K562 (cell line): ENCODE data around the gene RAVER2.

Experiments
- EZH2 ChIP-seq: IDR thresholded peaks from 2 replicates; pipeline ENCODE4 v1.6.1; 2012; ENCODE audit warnings: low read depth, mild to moderate bottlenecking, inconsistent platforms, low read length, borderline replicate concordance
- ZNF274 ChIP-seq: IDR thresholded peaks from 2 replicates; pipeline ENCODE4 v1.6.1; 2011; ENCODE audit warnings: low read depth, mild to moderate bottlenecking, low read length, moderate library complexity, borderline replicate concordance

- TF ChIP-seq ZNF274 (no peak), EZH2 (no peak)
Observed at GRCh38 chr1:64844175-64844574, 99.3 kb downstream of the RAVER2 start.
